ENCODE results near the gene ADGRE1. TPM values are rescaled to one million over a fixed set of nuclear protein-coding genes. Genes with fewer than 3 reads are reported as not detected.

ADGRE1 gene
- total and polyA plus RNA-seq, 2 of the 8 experiments (the other 6 are each of a cell fraction or from before 2014, with no cell fraction given), result not detected

DNA sequence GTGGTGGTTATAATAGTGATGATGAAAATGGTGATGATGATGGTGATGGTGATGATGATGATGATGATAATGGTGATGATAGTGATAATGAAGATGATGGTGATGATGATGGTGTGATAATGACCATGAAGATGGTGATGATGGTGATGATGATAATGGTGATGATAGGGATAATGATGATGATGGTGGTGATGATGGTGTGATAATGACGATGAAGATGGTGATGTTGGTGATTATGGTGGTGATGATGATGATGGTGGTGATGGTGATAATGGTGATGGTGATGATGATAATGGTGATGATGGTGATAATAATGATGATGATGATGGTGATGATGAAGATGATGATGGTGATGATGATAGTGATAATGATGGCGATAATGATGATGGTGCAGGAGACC, 1.6 kb downstream of the ADGRE1 start (continued):
- TF ChIP-seq CBX8 (IDR thresholded peaks at IDR 0.05; ENCODE audit: borderline replicate concordance, low read depth, low read length) (no peak), SAP30 (IDR thresholded peaks at IDR 0.05; ENCODE audit: insufficient read depth, insufficient replicate concordance, low read length) (no peak), NANOG (IDR thresholded peaks at IDR 0.05; ENCODE audit: insufficient read depth, low read depth, low read length, poor library complexity, severe bottlenecking) (no peak), JUND (IDR thresholded peaks at IDR 0.05; ENCODE audit: low read length) (no peak), CHD1 (IDR thresholded peaks at IDR 0.05; ENCODE audit: low read depth, low read length) (no peak)

Data from H1 (cell line).